Mesendoderm (in vitro differentiated cells): ENCODE data around the gene SELENBP1.
A peak's percentile ranks its signal among the peaks of the same experiment; 100 is the strongest.
"Not testable (repeated sequence)": the region's sequence is repeated elsewhere in the genome, so short reads cannot be mapped to it uniquely, and the experiment has no call there.

ENCODE experiments used
- DNase-seq: peaks from one replicate; pipeline ENCODE4 v3.0.0; 2013
- H2AK5ac ChIP-seq: 2 replicates; pipeline ENCODE4 v1.6.1; 2013; ENCODE audit warnings: low read length, inconsistent platforms
- H2BK120ac ChIP-seq: 2 replicates; pipeline ENCODE4 v1.6.1; 2013; ENCODE audit warnings: low read depth, mild to moderate bottlenecking, low read length, moderate library complexity, mixed read lengths
- H2BK15ac ChIP-seq: replicated peaks from 2 replicates; pipeline ENCODE4 v1.6.1; 2013; ENCODE audit warnings: low read depth, mild to moderate bottlenecking, moderate library complexity
- H2BK5ac ChIP-seq: 2 replicates; pipeline ENCODE4 v1.6.1; 2013; ENCODE audit warnings: low read length, inconsistent platforms
- H3K18ac ChIP-seq: 2 replicates; pipeline ENCODE4 v1.6.1; 2013; ENCODE audit warnings: mild to moderate bottlenecking, low read length, mixed read lengths
- H3K23ac ChIP-seq: one replicate; pipeline ENCODE4 v1.6.1; 2013; ENCODE audit warnings: low read length
- H3K27ac ChIP-seq: 2 replicates; pipeline ENCODE4 v1.5.1; 2013; ENCODE audit warnings: low read depth, mild to moderate bottlenecking, inconsistent platforms, low read length, moderate library complexity
- H3K27me3 ChIP-seq: 2 replicates; pipeline ENCODE4 v1.6.1; 2013; ENCODE audit warnings: low read length, control low read depth, mild to moderate bottlenecking, inconsistent platforms; ENCODE audit not compliant: insufficient read depth, poor library complexity
- H3K36me3 ChIP-seq: 2 replicates; pipeline ENCODE4 v1.6.1; 2013; ENCODE audit warnings: low read length, inconsistent platforms; ENCODE audit not compliant: control insufficient read depth, insufficient read depth
- H3K4ac ChIP-seq: one replicate; pipeline ENCODE4 v1.6.1; 2013; ENCODE audit warnings: low read depth, mild to moderate bottlenecking, low read length, moderate library complexity
- H3K4me1 ChIP-seq: 2 replicates; pipeline ENCODE4 v1.6.1; 2013; ENCODE audit warnings: low read depth, low read length, inconsistent platforms; ENCODE audit not compliant: control insufficient read depth
- H3K4me2 ChIP-seq: 2 replicates; pipeline ENCODE4 v1.6.1; 2013; ENCODE audit warnings: low read length
- H3K4me3 ChIP-seq: 2 replicates; pipeline ENCODE4 v1.5.1; 2013; ENCODE audit warnings: mild to moderate bottlenecking, low read length
- H3K56ac ChIP-seq: one replicate; pipeline ENCODE4 v1.6.1; 2013; ENCODE audit warnings: low read length
- H3K79me1 ChIP-seq: 2 replicates; pipeline ENCODE4 v1.6.1; 2013; ENCODE audit warnings: low read length, inconsistent platforms
- H3K79me2 ChIP-seq: 2 replicates; pipeline ENCODE4 v1.6.1; 2013; ENCODE audit warnings: mild to moderate bottlenecking, low read length; ENCODE audit not compliant: control insufficient read depth, insufficient read depth
- H3K9ac ChIP-seq: 2 replicates; pipeline ENCODE4 v1.6.1; 2013; ENCODE audit warnings: low read length, inconsistent platforms
- H4K5ac ChIP-seq: one replicate; pipeline ENCODE4 v1.6.1; 2013; ENCODE audit warnings: low read length
- H4K8ac ChIP-seq: one replicate; pipeline ENCODE4 v1.6.1; 2013; ENCODE audit warnings: low read depth, mild to moderate bottlenecking, control low read depth, low read length, moderate library complexity
- WGBS: extraction: QIAGEN DNeasy Blood & Tissue Kit; methylation state at CpG from one replicate; pipeline ENCODE4 v1.1.7; 2013; ENCODE audit warnings: low lambda C conversion rate, missing lambda C conversion rate; ENCODE audit not compliant: insufficient coverage; ENCODE audit errors: extremely low coverage; 5-methylcytosine and 5-hydroxymethylcytosine counted together

The SELENBP1 gene

DNA sequence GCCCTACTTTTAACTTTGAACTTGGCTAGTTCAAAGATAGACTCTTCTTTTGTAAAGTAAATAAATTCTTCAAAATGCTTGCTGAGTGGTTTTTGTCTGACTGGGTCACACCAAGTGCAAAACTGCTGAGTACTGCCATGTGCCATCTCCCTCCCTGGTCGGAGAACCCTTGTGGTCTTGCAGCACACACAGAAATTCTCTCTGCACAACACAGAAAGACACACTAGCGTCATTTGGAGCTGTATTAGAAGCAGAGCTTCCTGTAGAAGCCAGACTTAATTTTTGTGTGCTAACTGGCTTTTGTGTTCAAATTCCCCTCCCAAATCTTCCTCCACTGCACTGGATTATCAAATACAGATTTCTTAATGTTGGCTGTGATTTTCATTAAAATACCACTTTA lies 29.4 kb upstream of the SELENBP1 start:
- H3K56ac ChIP-seq = no peak overlapping the region
- no peak overlapping the region for H3K4ac ChIP-seq
- no peak overlapping the region for H3K9ac ChIP-seq
- no peak overlapping the region for H4K5ac ChIP-seq
- peaks cover 24% of the 10 kb centered on the region for H3K36me3 ChIP-seq
- peaks cover 8% of the 10 kb centered on the region for H3K4me1 ChIP-seq
- H4K8ac ChIP-seq = no peak overlapping the region
- H3K4me2 ChIP-seq = no peak overlapping the region
- H3K27me3 ChIP-seq = no peaks in the 10 kb centered on the region
- peaks cover 18% of the 10 kb centered on the region for H3K79me2 ChIP-seq
- no peak overlapping the region for H3K23ac ChIP-seq
- H2BK15ac ChIP-seq = no peak overlapping the region
- no peak overlapping the region for H2AK5ac ChIP-seq
- DNase-seq = no peak
- no peak overlapping the region for H2BK5ac ChIP-seq
- no CpG with 5 or more reads among the region's 2 CpGs for WGBS
- H3K79me1 ChIP-seq = peaks cover 17% of the 10 kb centered on the region
- no peak overlapping the region for H2BK120ac ChIP-seq
- H3K27ac ChIP-seq = no peak overlapping the region
- H3K4me3 ChIP-seq = no peak overlapping the region
- no peak overlapping the region for H3K18ac ChIP-seq

DNA sequence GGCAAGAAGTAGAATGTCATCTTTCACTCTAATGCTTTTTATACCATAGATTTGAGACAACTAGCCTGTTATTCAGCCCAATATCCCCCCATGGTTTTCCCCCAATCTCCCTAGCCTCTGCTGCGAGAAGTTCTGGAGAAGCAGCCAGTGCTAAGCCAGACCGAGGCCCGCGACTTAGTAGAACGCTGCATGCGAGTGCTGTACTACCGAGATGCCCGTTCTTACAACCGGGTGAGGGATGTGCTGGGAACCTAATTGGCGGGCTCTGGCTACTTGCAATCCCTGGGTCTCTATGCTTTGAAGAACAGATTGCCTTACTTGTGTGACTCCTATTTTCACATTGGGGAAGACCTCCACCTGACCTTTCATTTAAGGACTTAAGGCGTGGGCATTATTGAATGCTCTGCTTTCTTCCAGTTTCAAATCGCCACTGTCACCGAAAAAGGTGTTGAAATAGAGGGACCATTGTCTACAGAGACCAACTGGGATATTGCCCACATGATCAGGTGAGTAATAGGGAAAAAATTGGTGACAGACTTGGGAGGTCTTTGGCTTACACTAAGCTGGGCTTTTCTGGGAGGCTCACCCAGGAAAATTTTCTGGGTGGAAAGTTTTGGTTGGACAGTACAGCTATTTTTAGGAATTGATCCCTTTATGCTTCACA lies 28.8 kb upstream of the SELENBP1 start:
- Histone ChIP-seq H3K4ac (no peak overlapping the region), H3K36me3 (peaks cover 20% of the 10 kb centered on the region), H3K56ac (no peak overlapping the region), H3K23ac (no peak overlapping the region), H3K79me1 (peaks cover 17% of the 10 kb centered on the region), H3K4me3 (no peak overlapping the region), H3K27me3 (no peaks in the 10 kb centered on the region), H2BK15ac (no peak overlapping the region), H3K9ac (no peak overlapping the region), H2AK5ac (no peak overlapping the region), H2BK120ac (no peak overlapping the region), H3K79me2 (peaks cover 18% of the 10 kb centered on the region), H3K18ac (no peak overlapping the region), H4K5ac (no peak overlapping the region), H3K4me1 (peaks cover 8% of the 10 kb centered on the region), H3K27ac (no peak overlapping the region), H4K8ac (no peak overlapping the region), H2BK5ac (no peak overlapping the region), H3K4me2 (no peak overlapping the region)
- DNase-seq = no peak
- WGBS = no CpG with 5 or more reads among the region's 13 CpGs

GRCh38 chr1:151399324-151400171 lies 27.0 kb upstream of the SELENBP1 start, which contains the start of gene PSMB4:
TSS of gene PSMB4 (plus strand) at chr1:151399573. CDS start at chr1:151399588, 15 bp downstream.
- no peak within 1 kb of the TSS for H2BK120ac ChIP-seq
- peaks cover 18% of the 10 kb centered on the region for H3K79me2 ChIP-seq
- peak within 1 kb of the TSS; percentile 67 for H2BK5ac ChIP-seq
- H3K4me3 ChIP-seq = peak within 1 kb of the TSS; percentile 100
- no peak within 1 kb of the TSS for H2BK15ac ChIP-seq
- peak within 1 kb of the TSS; percentile 99 for H3K56ac ChIP-seq
- H4K8ac ChIP-seq = no peak within 1 kb of the TSS
- peak within 1 kb of the TSS; percentile 100 for H3K23ac ChIP-seq
- no peak within 1 kb of the TSS for H4K5ac ChIP-seq
- H3K27ac ChIP-seq = no peak within 1 kb of the TSS
- no CpG with 5 or more reads among the region's 63 CpGs for WGBS
- H2AK5ac ChIP-seq = peak within 1 kb of the TSS; percentile 24
- H3K4me2 ChIP-seq = peak within 1 kb of the TSS; percentile 97
- peak; percentile 97 for DNase-seq
- peaks cover 13% of the 10 kb centered on the region for H3K79me1 ChIP-seq
- H3K27me3 ChIP-seq = no peaks in the 10 kb centered on the region
- peak within 1 kb of the TSS; percentile 99 for H3K9ac ChIP-seq
- peaks cover 8% of the 10 kb centered on the region for H3K36me3 ChIP-seq
- peak within 1 kb of the TSS; percentile 54 for H3K18ac ChIP-seq
- H3K4me1 ChIP-seq = peaks cover 8% of the 10 kb centered on the region
- H3K4ac ChIP-seq = peak within 1 kb of the TSS; percentile 86

DNA sequence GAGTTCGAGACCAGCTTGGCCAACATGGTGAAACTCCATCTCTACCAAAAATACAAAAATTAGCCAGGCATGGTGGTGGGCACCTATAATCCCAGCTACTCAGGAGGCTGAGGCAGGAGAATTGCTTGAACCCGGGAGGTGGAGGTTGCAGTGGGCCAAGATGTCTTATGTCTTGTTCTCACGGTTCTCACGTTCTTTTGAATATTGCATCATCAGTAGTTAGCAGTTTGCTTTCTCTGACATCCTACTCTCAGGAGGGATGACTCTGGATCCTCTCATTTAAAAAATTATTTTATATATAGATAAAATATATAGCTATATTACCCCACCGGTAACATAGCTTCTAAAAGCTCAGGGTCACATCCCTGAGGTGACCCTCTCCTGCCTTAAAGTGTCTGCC lies 23.8 kb upstream of the SELENBP1 start:
- not testable (repeated sequence) for H3K23ac ChIP-seq, H3K4me1 ChIP-seq, H3K9ac ChIP-seq, H3K27me3 ChIP-seq, H2AK5ac ChIP-seq, DNase-seq, H3K18ac ChIP-seq, H4K5ac ChIP-seq, H3K4me3 ChIP-seq, H3K27ac ChIP-seq, H3K4me2 ChIP-seq, H3K36me3 ChIP-seq, H3K56ac ChIP-seq, H3K4ac ChIP-seq, H2BK15ac ChIP-seq, H2BK5ac ChIP-seq, H2BK120ac ChIP-seq, H4K8ac ChIP-seq
- peaks cover 18% of the 10 kb centered on the region for H3K79me2 ChIP-seq
- peaks cover 13% of the 10 kb centered on the region for H3K79me1 ChIP-seq
- WGBS = no CpG with 5 or more reads among the region's 5 CpGs

- H2BK5ac ChIP-seq = no peak overlapping the region
- no peaks in the 10 kb centered on the region for H3K36me3 ChIP-seq
- no peak overlapping the region for H3K4me2 ChIP-seq
- H2BK120ac ChIP-seq = no peak overlapping the region
- DNase-seq = no peak
- H3K79me1 ChIP-seq = no peaks in the 10 kb centered on the region
- H3K4me1 ChIP-seq = no peaks in the 10 kb centered on the region
- no peak overlapping the region for H3K56ac ChIP-seq
- H3K23ac ChIP-seq = no peak overlapping the region
- no peak overlapping the region for H4K5ac ChIP-seq
- no peak overlapping the region for H3K9ac ChIP-seq
- no peak overlapping the region for H3K4me3 ChIP-seq
- H3K18ac ChIP-seq = no peak overlapping the region
- H3K27me3 ChIP-seq = no peaks in the 10 kb centered on the region
- no peak overlapping the region for H3K27ac ChIP-seq
- no peak overlapping the region for H3K4ac ChIP-seq
- H3K79me2 ChIP-seq = no peaks in the 10 kb centered on the region
- H2BK15ac ChIP-seq = no peak overlapping the region
- H4K8ac ChIP-seq = no peak overlapping the region
- no peak overlapping the region for H2AK5ac ChIP-seq
Observed at GRCh38 chr1:151393583-151393982, 21.1 kb upstream of the SELENBP1 start.
